GM11168 (cell line): Measurements from ENCODE around the gene PPP5C.

ENCODE experiments used
- in situ Hi-C: fragments of 300-500 bp; cut with MboI; formaldehyde crosslinking; loops from one replicate; pipeline ENCODE4 v1.12.0; 2022; ENCODE audit warnings: low sequenced_read_pairs; ENCODE audit not compliant: unreplicated experiment

Gene PPP5C

DNA sequence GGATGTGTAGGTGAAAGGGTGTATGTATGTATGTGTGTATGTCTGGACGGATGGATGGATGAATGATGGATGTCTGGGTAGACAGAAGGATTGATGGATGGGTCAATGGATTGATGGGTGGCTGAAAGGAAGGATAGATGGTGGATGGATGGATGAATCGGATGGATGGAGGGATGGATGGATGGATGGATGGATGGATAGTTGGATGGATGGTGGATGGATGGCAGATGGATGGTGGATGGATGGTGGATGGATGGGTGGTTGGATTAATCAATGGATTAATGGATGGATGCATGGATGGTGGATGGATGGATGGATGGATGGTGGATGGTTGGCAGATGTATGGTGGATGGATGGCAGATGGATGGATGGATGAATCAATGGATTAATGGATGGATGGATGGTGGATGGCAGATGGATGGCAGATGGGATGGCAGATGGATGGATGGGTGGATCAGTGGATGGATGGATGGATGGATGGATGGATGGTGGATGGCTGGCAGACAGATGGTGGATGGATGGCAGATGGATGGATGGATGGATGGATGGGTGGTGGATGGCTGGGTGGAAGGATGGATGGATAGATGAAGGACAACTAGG lies 16.5 kb upstream of the PPP5C start:
- in situ Hi-C loops: no loop called here

GRCh38 chr19:46337487-46337886 lies 9.4 kb upstream of the PPP5C start:
- in situ Hi-C loops: no loop called here

DNA sequence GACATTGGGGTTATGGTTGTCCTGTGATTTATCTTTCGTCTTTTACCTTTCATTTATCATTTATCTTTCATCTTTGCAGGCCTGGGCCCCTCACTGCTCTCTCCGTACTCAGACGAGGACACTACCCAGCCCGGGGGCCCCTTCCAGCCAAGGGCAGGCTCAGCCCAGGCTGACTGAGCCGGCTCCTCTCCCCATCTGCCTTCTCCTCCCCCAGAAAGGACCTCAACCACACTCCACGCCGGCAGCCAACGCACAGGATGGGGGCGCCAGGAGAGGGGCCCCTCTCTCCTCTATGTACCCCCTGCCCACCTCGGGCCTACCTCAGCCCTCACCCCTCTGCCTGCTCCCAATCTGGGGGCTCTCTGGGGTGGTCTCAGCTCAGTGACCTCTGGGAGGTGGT lies 7.4 kb upstream of the PPP5C start:
- in situ Hi-C loops: no loop called here

- in situ Hi-C loops: no loop called here
Measured at GRCh38 chr19:46340051-46340659, 6.7 kb upstream of the PPP5C start.

- in situ Hi-C loops: no loop called here
Measured at GRCh38 chr19:46341937-46342336, 5.0 kb upstream of the PPP5C start.

GRCh38 chr19:46344363-46344762 lies 2.5 kb upstream of the PPP5C start:
- in situ Hi-C loops: no loop called here

- in situ Hi-C loops: no loop called here
Measured at GRCh38 chr19:46345157-46345556, 1.7 kb upstream of the PPP5C start.

DNA sequence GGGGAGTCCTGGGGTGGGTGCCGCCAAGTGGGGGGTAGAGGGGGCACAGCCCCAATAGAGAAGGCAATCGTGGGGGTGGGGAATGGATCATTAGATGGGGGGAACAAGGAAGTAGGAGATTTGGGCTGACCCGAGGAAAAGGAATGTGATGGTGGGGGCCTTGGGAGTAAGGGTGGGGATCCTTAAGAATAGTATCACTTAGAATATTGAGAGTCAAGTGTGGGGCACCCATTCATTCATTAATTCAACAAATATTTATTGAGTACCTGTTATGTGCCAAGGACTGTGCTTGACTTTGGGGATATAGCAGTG lies 641 bp downstream of the PPP5C start:
- in situ Hi-C loops: no loop called here

- in situ Hi-C loops: no loop called here
Measured at GRCh38 chr19:46347985-46348384, 1.1 kb downstream of the PPP5C start.

GRCh38 chr19:46349311-46349993 lies 2.6 kb downstream of the PPP5C start:
- in situ Hi-C loops: no loop called here

DNA sequence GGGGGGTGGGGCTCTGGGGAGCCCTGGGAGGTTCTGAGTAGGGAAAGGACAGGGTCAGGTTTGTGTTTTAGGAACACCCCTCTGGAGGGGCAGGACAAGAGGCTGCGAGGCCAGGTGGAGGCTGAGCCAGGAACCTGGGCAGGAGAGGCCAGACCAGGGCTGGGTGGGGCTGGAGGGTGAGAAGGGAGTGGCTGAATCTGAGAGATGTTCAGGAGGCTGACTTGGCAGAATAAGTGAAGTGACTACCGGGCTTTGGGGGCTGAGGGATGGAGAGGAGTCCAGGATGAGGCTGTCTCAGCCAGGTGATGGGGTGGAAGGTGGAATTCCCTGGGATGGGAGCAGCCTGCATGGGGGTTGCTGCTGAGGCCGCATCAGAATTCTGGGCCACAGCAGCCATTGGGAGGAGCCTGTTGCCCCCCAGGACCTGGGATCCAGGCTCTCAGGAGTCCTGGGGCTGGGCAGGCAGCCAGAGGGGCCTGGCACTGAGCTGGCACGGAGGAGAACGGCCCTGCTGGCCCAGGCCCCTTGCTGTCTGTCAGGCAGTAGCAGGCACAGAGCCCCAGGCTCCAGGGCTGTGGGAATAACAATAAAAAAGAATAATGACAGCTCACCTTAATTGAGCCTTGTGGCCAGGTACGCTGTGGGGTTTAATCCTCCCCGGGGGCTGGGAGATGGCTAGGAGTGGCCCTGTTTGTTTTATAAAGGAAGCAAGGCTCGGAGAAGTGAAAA lies 3.3 kb downstream of the PPP5C start:
- in situ Hi-C loops: no loop called here

DNA sequence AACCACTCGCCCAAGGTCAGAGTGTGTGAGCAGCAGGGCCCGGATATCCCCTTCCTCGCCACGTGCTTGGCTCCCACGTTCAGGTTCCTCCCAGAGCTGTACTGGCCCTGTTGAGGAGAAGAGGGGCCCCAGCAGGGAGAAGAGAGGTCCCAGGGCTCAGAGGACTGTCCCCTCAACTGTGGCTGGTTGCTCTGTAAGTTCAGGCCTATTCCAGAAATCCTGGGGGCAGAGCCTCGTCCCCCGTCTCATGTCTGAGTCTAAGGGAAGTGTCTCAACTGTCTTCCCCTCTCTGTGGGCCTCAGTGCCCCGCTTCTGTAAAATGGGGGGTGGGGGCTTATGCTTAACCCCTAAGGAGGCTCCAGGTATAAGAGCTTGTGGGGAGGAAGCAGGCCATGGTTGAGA lies 3.9 kb downstream of the PPP5C start:
- in situ Hi-C loops: no loop called here

- in situ Hi-C loops: no loop called here
Measured at GRCh38 chr19:46351241-46352041, 4.6 kb downstream of the PPP5C start.

GRCh38 chr19:46353730-46354528 lies 7.0 kb downstream of the PPP5C start:
- in situ Hi-C loops: no loop called here

- in situ Hi-C loops: no loop called here
Measured at GRCh38 chr19:46355234-46356148, 8.6 kb downstream of the PPP5C start.

DNA sequence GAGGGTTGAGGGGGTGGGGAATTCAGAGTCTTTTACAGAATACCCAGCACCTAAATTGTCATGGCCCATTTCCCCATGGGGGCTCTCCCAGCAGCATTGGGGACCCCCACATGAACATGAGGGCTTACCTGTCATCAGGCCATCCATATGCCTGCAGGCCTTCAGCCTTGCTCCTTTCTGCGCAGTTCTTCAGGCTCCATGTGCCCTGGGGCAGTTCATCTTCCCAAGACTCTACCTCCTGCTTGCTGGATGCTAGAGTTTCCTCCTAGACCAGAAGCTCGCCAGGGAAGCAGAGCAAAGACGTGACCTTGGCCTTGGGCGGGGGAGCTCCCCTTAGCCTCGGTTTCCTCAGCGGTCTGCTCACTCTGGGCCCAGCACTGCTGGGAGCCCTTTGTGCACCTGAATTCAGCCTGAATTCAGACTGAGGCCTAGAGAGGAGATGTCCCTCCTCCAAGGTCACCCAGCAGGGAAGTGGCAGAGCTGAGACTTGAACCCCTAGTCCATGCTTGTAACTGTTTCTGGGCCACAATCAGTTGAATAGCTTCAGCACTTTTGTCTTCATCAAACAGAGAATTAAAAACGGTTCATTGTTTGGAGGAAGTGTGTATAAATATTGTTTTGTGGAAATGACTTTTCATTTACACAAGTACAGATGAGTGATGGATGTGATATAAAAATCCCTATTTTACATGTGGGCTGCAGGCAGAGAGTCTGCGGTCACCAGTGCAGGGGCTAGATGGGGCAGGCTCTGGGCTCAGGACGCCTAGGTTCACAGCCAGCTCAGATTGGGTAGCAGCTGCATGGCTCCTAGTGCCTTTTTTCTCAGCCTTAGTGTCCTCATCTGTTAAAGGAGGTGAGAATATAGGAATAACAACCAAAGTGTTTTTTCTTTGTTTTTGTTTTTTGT lies 9.5 kb downstream of the PPP5C start:
- in situ Hi-C loops: no loop called here

GRCh38 chr19:46357846-46358583 lies 11.1 kb downstream of the PPP5C start:
- in situ Hi-C loops: no loop called here
